Stimulated activated CD4-positive, alpha-beta T cell treated with anti-CD3 and anti-CD28 coated beads, Interleukin-15, amount 100 ng/mL, for 48 hours (primary cell): ENCODE data around the gene COL24A1.
"Not testable (repeated sequence)": the region's sequence is repeated elsewhere in the genome, so short reads cannot be mapped to it uniquely, and the experiment has no call there.

ENCODE experiments used
- DNase-seq, 2 donors: peaks; one replicate each; pipeline ENCODE4 v3.0.0-alpha.2; 2020; ENCODE audit warnings: low read depth in 2 of 2

Gene COL24A1

DNA sequence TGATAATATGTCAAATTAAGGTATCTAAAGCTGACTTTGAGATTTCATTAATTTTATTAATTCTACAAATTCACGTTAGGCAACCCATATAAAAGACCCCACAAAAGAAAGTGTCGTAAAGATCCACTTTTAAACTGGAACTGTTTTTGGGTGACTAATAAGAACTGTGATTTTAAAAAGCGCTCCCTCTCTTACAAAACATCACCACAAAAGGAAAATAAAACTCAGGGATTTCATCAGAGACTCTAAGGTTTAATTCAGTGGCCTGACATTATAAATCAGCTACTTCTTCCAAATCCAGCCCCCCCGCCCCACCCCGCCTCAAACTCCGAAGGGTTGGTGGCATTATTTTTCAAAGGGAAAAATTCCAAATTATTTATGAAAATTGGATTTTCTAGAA lies 2.7 kb downstream of the COL24A1 start:
- no peak for DNase-seq

DNA sequence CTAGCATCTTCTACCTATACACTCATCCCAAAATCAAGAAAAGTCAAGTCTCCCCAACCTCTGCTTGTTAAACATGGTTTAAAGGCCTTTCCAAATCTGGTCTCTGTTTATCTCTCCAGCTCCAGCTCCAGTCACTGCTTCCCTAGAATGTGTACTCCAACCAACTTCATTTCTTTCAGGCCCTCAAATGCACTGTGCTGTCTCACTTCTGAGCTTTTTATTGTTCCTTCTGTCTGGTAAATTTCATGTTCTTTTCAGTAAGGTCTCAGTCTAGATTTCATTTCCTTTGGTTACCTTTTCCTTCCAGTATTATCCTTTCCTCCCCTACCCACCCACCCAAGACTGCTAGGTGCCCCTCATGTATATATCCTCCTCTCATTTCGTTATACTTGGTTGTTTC lies 3.7 kb downstream of the COL24A1 start:
- DNase-seq, result no peak

DNA sequence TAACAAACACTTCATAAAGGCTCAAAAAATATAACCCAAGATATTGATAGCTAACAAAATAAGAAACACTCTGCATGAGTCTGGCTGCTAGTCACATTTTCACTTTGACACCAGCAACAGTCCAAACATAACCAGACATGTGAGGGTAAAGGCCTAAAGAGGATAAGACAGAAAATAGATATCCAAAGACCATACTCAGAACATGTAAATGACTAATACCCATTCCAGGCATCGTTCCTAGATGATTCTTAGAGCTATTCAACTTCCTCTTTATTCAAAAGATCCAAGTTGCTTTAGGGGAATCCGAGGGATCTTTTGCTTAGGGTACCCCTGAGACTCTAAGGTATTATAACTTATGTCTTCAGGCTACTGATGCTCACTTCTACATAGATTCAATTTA lies 5.1 kb downstream of the COL24A1 start:
- no peak for DNase-seq

DNA sequence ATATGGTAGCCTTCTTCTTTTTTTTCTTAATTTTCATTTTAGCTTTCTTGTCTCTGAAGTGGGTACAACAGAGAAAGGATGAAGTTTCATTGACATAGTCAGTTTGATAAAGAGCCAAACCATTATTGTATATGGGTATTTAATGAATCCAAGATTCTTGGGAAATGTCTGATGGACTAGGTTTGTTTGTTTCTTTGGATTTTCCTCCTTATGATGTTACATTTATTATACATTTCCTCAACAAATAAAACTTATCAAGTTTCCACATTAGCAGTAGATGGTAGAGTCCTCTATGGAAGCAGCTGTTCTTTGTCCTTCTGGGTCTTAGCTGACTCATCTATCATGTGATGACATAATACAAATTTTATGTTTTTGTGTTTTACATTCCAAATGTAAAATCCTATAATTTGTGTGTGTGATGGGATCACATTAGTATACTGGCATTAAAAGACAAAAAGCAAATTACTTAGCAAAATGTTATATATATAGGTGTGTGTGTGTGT lies 6.0 kb downstream of the COL24A1 start:
- no peak for DNase-seq

DNA sequence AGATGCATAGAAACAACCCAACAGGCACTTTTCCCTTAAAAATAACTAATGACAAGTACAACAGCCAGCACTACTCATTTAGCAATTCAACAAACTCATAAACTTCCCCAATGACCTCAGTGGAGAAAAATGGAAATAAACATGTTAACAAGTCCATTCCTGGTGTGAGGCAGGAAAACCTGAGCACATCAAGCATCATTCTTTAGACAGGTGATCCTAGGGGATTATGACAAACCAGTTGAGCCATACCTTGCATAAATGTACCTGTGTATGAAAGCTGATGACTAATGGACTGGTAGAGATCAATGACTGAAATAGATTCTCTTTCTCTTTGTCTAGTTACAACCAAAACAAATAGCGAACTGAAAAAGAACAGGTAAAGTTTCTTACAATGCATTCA lies 7.0 kb downstream of the COL24A1 start:
- no peak for DNase-seq

DNA sequence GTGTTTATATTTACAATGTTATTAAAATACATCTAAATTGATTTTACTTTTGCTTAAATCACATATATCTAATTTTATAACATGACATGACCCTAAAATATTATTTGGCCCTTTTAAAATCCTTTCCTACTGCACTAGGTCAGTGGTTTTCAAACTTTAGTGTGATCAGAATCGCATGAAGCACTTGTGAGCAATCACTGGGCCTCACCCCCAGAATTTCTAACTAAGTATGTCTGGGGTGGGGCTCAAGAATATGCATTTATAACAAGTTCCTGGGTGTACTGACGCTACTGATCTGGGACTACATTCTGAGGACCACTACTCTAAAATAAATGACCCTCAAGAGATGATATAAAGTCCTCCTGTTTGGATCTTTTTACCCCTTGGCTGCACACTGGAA lies 8.8 kb downstream of the COL24A1 start:
- DNase-seq, result no peak

DNA sequence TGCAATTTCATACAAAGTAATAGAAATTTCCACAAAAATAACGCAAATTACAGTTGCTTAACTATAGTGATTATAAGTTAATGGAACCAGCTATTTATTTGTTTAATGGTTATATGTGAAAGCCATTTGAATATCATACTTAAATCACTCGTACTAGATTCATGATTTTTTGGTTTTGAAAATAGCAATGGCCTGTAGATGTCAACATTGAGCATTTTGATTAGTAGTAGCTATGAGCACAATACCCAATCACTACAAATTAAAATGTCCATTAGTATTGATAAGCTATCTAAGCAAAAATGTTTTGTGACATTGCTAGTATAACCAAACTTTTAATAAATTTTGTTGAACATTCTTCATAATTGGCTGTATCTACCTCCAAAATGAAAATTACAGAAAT lies 10.0 kb downstream of the COL24A1 start:
- no peak for DNase-seq

DNA sequence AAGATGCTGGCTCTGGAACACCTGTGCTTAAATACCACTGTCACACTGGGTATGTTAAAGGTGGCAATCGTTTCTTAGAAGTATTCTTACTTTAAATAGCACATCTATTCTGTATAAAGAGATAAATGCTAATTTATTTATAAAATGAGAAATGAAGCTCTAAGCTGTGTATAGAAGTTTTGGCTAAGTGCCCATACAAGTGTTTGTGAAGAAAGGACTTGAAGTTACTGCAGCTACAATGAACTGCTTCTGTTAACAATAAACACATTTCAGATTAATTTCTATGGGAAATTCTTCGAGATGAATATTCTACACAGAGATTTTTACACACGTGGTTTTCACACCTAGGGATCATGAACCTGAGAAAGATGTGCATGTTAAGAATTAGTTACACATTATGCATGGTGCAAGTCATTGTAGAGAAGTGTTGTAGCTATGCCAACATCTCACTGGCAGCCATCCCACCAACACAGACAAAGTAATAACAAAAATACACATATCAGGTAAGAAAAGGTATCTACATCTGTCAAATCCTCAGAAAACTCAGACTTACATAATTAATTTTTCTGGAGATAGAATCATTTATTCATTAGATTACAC lies 16.2 kb downstream of the COL24A1 start:
- DNase-seq, result no peak

DNA sequence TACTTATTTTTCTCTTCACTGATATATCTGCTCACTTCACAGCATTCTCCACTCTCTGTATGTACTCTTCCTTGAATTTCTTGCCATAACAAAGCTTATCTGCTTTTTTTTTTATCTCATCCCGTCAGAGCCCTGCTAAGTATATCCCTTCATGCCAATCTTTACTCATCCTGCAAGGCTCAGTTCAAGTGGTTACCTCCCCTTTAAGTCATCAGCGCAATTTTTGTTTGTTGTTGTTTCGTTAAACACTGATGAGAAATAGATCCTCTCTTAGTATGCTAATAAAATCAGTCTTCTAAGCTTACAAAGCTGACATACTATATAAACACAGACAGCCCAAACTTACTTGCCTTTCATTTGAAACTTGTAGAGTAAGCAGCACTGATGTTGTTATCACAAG lies 17.8 kb downstream of the COL24A1 start:
- DNase-seq, result no peak

DNA sequence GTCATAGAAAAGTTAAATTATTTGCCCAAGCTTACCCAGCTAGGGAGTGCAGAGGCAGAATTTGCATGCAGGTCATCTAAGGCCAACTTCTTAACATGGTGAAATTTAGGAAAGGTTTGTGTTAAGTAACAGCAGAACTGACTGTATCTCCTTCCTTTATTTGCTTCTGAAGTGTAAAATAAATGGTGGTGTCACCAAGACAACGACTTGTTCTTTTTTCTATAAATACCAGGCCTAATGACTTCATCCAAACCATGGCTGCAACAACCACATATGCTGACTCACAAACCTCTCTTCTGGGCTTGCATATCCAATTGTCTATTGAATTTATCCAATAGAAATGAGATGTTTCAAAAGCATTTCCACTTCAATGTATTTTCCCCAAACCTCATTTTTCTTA lies 19.1 kb downstream of the COL24A1 start:
- DNase-seq, result no peak

DNA sequence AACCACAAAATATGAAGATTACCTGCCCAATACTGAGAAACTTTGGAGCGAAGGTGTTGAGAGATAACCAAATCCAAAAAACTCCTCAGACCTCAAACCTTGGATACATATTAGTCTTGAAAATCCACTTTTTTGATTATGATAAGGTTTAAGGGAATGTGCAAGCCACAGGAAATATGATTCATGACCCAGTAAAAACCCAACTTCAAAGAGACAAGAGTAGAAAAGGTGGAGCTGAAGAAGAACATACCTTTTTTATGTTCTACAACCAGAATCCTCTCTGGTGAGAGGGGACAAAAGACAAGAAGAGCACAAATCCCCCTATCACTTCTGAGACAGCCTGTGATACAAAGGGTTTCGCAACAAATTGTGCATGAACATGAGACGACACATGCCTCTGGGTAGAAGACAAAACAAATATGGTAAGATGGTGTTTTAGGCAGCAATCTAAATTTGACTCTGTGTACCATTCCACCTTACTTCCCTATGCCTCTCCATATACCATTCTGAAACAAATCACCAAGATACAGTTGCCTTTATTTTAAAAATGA lies 37.3 kb downstream of the COL24A1 start:
- no peak for DNase-seq

DNA sequence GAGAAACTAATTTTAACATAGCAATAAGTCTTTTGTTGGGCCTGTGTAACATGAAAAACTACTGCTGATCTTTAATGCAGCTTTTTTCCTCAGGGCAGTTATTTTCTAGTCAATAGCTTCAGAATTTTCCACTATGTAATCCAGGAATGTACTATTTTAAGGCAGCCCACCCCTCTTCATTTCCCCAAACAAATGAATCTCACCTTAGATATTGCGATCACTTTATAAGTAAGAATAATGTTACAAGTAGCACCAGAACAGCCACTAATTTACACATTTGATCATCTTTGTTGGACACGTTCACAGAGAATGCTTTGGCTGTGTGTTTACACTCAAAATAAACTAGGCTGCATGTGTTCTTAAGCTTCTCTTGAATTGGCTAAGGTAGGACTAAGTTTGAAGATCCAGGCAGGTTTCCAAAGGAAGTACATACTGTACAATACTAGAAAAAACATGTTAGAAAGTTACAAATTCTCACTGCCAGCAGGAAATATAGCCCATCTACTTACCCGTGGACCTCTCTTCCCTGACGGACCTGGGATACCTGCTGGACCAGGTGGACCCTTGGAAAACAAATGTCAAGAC lies 41.7 kb downstream of the COL24A1 start:
- DNase-seq, result no peak

DNA sequence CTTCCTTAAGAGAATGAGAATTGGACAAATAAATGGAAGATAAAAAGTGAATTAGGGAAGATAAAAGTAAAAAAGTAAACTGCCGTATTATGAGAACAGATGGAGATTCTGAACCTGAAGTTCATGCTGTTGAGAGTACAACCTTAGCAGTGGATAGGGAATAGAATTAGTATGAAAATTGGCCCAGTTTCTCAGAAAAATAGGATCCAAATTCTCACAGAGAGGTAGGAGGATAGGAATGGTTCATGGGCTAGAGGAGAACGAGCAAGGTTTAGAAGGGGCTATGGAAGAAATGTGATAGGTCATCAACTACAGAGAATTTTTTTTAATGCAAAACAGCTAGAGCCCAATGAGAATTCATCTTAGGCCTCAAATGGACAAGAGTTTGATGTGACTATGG lies 42.3 kb downstream of the COL24A1 start:
- DNase-seq, result no peak

DNA sequence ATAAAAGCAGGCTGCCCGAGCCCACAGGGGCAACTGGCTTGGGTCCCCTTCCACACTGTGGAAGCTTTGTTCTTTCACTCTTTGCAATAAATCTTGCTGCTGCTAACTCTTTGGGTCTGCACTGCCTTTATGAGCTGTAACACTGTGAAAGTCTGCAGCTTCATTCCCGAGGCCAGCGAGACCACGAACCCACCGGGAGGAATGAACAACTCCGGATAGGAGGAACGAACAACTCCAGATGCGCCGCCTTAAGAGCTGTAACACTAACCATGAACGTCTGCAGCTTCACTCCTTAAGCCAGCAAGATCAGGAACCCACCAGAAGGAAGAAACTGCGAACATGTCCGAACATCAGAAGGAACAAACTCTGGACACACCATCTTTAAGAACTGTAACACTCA lies 45.0 kb downstream of the COL24A1 start:
- DNase-seq, result not testable (repeated sequence)

DNA sequence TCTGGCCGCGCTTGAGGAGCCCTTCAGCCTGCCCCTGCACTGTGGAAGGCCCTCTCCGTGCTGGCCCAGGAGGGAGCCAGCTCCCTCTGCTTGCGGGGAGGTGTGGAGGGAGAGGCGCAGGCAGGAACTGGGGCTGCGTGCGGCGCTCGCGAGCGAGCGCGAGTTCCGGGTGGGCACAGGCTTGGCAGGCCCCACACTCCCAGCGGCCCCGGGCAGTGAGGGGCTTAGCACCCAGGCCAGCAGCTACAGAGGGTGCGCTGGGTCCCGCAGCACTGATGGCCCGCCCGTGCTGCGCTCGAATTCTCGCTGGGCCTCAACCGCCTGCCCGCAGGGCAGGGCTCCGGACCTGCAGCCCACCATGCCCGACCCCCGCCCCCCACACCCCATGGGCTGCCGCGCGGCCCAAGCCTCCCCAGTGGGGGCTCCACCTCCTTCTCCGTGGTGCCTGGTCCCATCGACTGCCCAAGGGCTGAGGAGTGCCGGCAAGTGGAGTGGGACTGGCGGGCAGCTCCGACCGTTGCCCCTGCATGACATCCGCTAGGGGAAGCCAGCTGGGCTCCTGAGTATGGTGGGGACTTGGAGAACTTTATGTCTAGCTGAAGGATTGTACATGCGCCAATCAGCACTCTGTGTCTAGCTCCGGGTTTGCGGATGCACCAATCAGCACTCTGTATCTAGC lies 46.0 kb downstream of the COL24A1 start:
- DNase-seq, result no peak

DNA sequence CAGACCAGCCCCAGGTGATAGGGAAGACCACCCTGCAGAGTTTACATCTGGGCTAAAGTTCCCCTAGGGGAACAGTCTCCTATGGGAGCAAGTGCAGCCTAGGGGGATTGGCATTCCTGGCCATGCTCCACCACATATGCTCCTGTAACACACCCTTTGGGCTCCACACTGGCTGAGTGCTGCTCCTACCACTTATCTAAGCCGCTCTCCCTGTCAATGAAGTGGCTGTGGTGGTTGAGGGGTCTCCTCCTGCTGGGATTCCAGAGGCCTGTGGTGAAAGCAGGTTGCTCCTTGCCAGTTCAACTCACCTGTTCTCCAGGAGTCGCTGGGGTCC lies 51.1 kb downstream of the COL24A1 start:
- DNase-seq, result no peak

DNA sequence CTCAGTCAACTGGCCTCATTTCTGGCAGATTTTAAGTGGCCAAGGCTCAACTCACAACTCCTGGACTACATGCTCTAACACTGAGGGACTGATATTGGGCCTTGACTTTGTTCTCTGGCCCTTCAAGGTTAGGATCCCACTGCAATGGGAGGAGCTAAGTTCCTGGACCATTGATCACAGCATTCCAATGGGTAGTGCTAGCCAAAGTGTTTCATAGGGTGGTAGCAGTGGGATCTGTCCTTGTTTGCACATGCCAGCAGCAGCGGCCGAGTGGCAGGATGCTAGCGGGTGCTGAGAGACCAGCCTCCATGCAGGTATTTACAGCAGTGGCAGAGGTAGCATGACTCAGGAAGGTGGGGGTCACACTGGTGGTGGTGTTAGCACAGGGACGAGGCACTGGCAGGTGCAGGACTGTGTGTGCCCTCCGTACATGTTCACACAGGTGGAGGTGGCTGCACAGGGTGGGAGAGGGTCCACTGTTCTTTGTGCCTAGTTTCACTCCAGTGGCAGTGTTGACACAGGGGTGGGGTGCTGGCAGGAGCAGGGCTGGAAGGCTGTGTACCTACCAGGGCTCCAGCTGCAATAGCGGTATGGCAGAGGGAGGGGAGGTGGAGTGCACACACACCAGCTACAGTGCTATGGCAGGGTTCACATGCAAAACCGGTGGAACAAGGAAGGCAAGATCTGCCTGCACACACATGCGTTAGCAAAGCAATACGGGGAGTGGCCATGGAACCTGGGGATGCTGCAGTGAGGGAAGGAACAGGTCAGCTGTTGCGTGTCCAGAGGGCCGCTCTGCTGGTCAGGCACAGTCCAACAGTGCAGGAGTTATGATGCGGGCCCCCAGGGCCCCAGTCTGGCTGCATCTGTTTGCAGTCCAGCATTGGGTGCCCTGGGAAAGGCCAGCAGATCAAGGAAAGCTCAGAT lies 51.7 kb downstream of the COL24A1 start:
- DNase-seq, result no peak

DNA sequence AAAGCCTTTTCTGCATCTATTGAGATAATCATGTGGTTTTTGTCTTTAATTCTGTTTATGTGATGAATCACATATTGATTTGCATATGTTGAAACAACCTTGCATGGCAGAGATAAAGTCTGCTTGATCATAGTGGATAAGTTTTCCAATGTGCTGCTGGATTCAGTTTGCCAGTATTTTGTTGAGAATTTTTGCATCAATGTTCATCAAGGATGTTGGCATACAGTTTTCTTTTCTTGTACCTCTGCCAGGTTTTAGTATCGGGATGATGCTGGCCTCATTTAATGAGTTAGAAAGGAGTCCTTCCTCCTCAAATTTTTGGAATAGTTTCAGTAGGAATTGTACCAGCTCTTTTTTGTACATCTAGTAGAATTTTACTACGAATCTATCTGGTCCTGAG lies 55.0 kb downstream of the COL24A1 start:
- DNase-seq, result no peak

DNA sequence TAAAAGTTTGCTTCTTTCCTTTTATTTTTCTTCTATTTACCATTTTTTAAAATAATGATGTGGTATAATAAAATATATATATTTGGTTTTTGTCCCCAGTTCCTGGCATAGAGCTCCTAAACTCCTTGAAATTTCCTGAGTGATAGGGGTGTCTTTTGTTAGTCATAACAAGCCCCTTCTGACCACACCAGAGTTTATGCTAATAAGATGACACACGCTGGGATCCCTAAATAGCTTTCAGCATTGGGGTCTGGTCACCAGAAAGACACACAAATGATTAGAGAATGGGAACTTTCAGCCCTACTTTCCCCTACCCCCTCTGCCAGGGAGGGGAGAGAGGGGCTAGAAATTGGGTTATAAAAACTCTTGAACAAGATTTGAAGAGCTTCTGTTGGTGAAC lies 56.2 kb downstream of the COL24A1 start:
- DNase-seq, result no peak

DNA sequence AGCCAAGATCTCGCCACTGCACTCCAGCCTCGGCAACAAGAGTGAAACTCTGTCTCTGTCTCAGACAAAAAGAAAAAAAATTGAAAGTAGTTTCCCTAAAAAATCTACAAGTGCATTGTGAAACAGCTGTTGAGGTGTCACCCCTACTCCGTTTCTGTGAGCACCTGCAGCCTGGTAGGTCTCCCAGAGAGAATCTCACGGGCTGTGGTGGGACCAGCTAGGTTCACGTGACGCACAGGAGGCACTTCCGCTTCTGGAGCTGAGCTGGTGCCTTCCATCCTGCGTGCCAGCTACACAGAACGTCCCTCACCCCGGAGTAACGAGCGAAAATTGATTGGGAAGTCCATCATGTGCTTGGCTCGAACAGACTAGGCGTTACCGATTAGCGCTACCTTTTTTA lies 66.8 kb downstream of the COL24A1 start:
- DNase-seq, result no peak

DNA sequence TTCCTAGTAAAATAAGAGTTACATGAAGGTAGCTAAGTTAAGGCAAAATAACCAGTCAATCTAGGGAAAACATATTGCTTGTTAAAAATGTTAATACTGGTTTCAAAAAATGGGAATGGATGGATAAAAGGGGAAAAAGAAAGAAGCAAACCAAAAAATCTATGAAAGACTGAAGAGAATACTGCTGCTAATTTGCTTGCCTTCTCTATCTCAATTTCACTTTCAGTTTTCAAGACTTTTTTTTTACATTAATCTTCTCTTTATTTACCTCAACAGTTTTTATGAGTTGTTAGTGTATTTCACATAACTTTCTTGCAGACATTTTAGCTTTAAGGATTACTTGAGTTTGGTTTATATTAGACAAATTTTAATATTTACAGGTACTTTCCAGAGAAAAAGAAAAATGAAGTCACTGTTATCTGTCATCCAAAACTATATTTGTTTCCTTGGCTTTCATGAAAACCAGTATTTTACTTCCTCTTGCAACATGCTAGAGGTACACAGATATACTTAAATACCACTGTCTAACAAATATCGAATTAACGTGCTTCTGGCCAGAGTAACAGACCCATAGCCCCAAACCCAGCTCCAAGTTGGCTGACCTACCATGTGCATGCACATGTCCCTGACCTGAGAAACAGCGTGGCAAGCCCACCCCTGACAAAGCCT lies 70.7 kb downstream of the COL24A1 start:
- DNase-seq, result no peak

DNA sequence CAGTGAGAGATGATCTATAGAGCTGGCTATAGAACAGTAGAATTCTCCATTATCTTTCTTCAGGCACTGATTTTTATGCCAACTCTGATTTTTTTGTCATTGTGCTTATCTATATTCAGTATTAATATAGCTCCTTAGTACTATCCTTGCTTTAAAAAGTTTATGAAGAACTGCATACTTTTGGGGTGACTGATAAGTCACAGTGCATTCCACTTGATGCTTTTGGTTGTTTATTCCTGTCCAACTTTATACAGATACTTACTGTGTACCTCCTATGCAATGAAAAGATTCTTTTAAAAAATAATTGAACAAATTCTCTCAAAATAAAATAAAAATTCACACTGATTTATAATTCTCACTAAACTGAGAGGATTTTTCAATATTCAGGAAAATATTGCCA lies 71.6 kb downstream of the COL24A1 start:
- no peak for DNase-seq
